Peyer's patch (tissue), 4 donors: ENCODE results near the gene CCDC57.

Experiments
- POLR2A ChIP-seq, 2 donors: fragments of 450-650 bp; IDR thresholded peaks; one replicate each; pipeline ENCODE4 v1.5.1; 2017; ENCODE audit warnings: antibody characterized with exemption in 2 of 2, mild to moderate bottlenecking in 2 of 2, moderate library complexity in 2 of 2
- TF ChIP-seq, protein P1 (sequence below), 6 experiments: fragments of 450-650 bp in 4 of 6; fragments of 200-600 bp in 2 of 6; sonication (generic) in 1 of 6; IDR thresholded peaks; one replicate each; pipeline ENCODE4 v1.5.1; 2017 to 2019; ENCODE audit warnings: antibody characterized with exemption in 6 of 6, mild to moderate bottlenecking in 3 of 6, moderate library complexity in 1 of 6

DNA sequence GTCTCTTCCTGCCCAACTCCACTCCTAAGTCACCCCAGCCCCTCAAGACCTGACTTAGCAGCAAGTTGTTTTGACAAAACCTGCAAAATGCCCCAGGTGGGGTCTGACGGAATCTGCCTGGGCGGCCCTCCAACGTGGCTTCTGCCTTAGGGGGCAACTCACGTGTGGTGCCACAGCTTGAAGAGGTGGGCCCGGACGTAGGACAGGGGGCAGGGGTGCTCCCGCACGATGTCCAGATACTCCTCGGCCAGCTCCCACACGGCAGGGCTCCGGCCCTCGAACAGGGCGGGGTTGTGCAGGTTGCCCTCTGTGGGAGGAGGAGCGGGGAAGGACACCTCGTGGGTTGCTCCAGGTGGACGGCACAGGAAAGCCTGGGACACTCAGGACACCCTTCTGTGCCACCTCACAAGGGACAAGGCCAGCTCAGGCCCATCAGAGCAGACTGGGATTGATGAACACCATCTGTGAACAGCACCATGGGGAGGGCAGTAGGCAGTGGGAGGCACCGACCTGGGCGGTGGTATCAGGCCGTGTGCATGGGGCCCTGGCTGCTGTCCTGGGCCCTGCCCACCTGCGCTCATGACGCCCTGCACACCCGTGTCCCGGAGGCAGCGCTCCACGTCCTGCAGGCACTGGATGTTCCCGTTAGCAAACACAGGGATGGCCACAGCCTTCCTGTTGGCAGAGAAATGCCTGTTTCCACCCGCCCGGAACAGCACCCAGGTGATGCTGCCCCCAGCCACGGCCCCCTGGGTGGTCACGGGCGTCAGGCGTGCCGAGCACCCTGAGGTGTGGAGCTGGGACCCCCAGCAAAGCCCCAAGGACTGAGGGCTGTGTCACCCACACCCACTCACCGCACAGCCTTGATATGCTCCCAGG is 151.4 kb downstream of the CCDC57 start:
- no peak for TF ChIP-seq POLR2A (IDR thresholded peaks at IDR 0.05)
- TF ChIP-seq, protein P1, sequence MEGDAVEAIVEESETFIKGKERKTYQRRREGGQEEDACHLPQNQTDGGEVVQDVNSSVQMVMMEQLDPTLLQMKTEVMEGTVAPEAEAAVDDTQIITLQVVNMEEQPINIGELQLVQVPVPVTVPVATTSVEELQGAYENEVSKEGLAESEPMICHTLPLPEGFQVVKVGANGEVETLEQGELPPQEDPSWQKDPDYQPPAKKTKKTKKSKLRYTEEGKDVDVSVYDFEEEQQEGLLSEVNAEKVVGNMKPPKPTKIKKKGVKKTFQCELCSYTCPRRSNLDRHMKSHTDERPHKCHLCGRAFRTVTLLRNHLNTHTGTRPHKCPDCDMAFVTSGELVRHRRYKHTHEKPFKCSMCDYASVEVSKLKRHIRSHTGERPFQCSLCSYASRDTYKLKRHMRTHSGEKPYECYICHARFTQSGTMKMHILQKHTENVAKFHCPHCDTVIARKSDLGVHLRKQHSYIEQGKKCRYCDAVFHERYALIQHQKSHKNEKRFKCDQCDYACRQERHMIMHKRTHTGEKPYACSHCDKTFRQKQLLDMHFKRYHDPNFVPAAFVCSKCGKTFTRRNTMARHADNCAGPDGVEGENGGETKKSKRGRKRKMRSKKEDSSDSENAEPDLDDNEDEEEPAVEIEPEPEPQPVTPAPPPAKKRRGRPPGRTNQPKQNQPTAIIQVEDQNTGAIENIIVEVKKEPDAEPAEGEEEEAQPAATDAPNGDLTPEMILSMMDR (IDR thresholded peaks at IDR 0.05): no peak
